Measurements from ENCODE around the gene NR4A1.

NR4A1 gene

DNA sequence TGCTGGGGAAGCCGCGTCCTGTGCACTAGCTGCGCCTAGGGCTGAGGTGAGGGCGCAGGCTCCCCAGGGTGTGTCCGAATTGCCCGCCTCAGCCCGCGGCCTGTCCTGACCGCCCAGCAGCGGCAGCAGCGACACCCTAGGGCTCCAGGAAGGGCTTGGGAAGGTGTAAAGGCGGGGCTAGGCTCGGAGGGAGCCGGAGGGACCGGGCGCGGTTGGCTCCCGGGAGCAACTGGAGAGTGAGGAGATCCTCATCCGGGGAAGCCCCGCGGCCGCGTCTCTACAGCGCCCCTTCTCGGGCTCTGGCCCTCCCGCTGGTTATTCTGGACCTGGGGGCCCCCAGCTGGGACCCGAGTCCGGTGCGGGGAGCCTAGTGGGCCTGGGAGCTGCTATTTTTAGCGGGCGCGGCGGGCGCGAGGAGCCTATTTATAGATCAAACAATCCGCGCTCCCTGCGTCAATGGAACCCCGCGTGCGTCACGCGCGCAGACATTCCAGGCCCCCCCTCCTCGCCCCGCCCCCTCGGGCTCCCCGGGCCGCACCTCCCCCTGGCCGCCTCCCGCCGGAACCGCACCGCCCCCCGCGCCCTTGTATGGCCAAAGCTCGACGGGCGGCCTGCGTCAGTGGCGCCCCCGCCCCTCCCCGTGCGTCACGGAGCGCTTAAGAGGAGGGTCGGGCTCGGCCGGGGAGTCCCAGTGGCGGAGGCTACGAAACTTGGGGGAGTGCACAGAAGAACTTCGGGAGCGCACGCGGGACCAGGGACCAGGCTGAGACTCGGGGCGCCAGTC, at the start of gene NR4A1:
Gene NR4A1 (plus strand): TSS at position 685 of the 784 bp plus-strand sequence. CDS start 2,887 bp downstream, outside the sequence.
- TF ChIP-seq, protein P1, sequence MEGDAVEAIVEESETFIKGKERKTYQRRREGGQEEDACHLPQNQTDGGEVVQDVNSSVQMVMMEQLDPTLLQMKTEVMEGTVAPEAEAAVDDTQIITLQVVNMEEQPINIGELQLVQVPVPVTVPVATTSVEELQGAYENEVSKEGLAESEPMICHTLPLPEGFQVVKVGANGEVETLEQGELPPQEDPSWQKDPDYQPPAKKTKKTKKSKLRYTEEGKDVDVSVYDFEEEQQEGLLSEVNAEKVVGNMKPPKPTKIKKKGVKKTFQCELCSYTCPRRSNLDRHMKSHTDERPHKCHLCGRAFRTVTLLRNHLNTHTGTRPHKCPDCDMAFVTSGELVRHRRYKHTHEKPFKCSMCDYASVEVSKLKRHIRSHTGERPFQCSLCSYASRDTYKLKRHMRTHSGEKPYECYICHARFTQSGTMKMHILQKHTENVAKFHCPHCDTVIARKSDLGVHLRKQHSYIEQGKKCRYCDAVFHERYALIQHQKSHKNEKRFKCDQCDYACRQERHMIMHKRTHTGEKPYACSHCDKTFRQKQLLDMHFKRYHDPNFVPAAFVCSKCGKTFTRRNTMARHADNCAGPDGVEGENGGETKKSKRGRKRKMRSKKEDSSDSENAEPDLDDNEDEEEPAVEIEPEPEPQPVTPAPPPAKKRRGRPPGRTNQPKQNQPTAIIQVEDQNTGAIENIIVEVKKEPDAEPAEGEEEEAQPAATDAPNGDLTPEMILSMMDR (IDR thresholded peaks at IDR 0.05; ENCODE audit: low read length, missing control alignments), result peak; percentile 4
- peak; percentile 97 for DNase-seq (ENCODE audit: low read depth)
- H3K4me3 ChIP-seq (replicated peaks; ENCODE audit: low read depth, low read length), result peak within 1 kb of the TSS; percentile 70

DNA sequence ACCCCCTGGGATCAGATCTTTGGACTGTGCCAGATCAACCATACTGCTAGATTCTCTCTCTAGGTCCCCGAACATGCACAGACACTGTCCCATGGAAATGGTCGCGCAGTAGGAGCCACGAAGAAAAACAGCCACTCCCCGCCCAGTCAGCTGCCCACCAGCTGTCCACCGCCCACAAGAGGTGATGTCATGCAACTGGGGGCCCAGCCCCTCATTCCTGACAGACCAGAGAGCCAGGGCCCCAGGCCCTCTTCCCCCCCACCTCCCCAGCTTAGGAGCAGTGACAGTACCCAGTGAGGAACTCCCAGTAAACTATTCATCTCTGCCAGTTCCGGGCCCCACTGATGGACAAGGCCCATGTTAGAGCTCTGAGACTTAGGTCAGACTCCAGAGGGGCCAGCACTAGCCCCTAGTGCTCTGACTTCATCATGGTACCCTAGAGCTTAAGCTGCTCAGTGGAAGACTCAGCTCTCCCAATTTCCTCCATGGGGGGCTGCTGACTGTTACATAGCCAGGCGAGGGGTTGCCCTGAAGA, 48.2 kb upstream of the NR4A1 start:
- DNase-seq (ENCODE audit: low read depth), result no peak
- no peak overlapping the region for H3K4me3 ChIP-seq (replicated peaks; ENCODE audit: low read depth, low read length)
- TF ChIP-seq, protein P1 (IDR thresholded peaks at IDR 0.05; ENCODE audit: low read length, missing control alignments), result no peak

DNA sequence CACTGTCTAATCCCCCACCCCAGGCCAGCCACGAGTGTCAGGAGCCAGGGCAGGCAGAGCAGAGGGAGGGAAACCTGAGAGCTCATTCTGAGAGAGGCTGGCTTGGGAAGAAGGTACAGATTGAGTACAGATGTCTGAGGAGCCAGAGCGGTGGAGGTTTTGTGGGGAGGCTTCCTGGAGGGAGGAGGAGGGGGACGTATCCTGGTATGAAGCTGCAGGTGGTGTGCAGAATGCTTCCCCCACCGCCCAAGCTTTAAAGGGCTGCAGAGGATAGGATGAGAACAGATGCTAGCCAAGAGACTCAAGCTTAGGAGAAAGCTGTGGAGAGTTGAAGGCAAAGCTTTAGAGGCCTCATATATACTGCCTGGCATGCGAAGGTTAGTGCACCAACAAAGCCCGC, 47.7 kb upstream of the NR4A1 start:
- TF ChIP-seq, protein P1 (IDR thresholded peaks at IDR 0.05; ENCODE audit: low read length, missing control alignments), result no peak
- no peak for DNase-seq (ENCODE audit: low read depth)
- H3K4me3 ChIP-seq (replicated peaks; ENCODE audit: low read depth, low read length), result no peak overlapping the region

DNA sequence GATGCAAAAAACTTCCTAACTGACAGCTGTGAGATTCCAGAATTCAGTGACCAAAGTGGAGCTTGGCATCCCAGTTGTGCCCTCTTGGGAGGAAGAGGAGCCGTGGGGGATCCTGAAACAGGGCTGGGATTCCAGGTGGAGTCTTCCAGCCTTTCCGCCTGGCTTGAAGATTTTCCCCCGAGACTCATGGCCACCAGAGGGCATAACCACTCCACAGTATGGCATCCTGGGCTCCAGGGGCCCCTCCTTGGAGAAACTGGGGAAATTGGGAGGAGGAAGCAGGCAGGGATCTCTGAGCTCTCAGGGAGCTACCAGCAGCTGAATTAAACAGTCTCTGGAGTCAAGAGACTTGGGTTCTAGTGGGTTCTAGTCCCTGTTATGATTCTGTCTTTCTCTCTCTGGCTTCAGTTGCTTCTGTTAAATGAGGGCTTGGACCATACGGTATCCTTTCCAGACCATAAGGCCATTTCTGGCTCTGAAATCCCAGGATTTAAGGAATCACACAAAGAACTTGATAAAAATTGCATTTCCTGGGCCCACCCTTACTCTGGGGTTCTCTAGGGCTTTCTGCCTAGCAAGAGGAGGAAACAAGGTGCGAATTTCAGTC, 47.1 kb upstream of the NR4A1 start:
- TF ChIP-seq, protein P1 (IDR thresholded peaks at IDR 0.05; ENCODE audit: low read length, missing control alignments), result peak; percentile 78
- peak; percentile 68 for DNase-seq (ENCODE audit: low read depth)

DNA sequence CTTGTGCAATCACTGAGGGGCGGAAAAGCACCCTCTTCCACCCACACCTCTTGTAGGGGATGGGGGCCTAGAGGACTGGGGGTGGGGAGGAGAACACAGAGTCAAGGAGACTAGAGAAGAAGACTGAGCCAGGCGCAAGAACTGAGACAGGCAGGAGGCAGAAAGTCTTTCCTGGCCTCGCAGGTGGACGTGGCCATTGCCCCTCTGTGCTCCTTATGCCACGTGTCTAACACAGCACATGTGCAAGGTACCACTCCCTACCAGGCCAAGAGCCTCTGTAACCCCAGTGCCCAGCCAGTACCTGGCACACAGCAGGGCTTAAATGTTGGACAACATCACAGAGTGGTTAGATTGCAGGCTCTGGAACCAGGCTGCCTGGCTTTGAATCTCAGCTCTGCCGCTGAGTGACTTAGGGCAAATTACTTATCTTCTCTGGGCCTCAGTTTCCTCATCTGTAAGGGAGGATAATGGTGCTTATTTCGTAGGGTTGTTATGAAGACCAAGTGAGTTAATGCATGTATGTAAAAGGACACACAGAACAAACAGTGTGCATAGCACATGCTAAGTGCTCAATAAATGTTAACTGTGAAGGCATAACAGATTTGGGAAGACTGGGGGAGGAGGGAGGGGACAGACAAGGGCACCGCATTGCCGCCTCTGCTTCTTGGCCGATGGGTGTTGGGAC, 45.9 kb upstream of the NR4A1 start:
- TF ChIP-seq, protein P1 (IDR thresholded peaks at IDR 0.05; ENCODE audit: low read length, missing control alignments), result no peak
- DNase-seq (ENCODE audit: low read depth), result no peak
- no peak overlapping the region for H3K4me3 ChIP-seq (replicated peaks; ENCODE audit: low read depth, low read length)

More for the DNA sequence above, 47.1 kb upstream of the NR4A1 start:
- H3K4me3 ChIP-seq (replicated peaks; ENCODE audit: low read depth, low read length), result no peak overlapping the region

DNA sequence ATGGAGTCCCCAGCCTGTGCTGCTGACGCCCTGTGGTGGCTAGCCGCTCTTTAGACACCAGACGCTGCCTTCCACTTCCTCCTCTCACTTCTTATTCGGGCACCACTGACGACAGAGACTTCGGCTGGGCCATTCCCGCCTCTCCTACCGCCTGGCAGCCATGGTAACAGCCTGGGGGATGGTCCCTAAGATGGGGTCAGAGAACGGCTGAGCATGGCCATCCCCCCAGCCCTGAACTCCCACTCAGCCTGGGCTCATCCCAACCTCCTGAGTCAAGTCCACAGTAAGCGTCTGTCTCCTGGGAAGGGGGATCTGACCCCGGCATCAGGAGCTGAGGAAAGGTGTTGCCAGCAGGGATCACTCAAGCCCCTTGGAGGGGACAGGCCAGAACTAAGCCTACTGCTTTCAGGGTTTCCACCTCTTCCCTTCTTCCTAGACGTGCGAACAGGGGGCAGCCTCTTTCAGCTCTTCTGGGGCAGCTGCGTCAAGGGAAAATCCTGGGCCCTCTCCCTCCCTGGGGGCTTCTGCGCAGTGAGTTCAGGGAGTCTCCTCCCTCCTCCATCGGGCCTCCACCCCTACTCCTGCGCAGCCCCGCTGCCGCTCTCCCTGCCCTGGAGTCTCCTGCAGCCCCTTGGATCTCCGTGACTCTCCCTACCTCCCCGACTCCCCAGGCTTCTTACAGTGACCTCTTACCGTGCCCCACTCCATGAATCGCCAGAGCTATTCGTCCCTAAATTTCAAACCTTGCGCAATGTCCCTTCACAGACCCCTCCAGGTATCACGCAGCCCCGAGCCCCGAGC, 45.1 kb upstream of the NR4A1 start:
- no peak for DNase-seq (ENCODE audit: low read depth)
- H3K4me3 ChIP-seq (replicated peaks; ENCODE audit: low read depth, low read length), result peak overlapping the region; percentile 36

More for the DNA sequence above, 45.1 kb upstream of the NR4A1 start:
- TF ChIP-seq, protein P1 (IDR thresholded peaks at IDR 0.05; ENCODE audit: low read length, missing control alignments), result no peak

Data from fibroblast of pulmonary artery (primary cell).